HG03521 (cell line): ENCODE results near the gene PRPF18.
"Not testable (repeated sequence)": the region's sequence is repeated elsewhere in the genome, so short reads cannot be mapped to it uniquely, and the experiment has no call there.

ENCODE experiments used
- ATAC-seq: cut with Tn5 transposase; IDR thresholded peaks from one replicate; pipeline ENCODE4 v1.9.1; 2021; ENCODE audit warnings: mild to moderate bottlenecking, moderate library complexity; ENCODE audit not compliant: unreplicated experiment

PRPF18 gene

DNA sequence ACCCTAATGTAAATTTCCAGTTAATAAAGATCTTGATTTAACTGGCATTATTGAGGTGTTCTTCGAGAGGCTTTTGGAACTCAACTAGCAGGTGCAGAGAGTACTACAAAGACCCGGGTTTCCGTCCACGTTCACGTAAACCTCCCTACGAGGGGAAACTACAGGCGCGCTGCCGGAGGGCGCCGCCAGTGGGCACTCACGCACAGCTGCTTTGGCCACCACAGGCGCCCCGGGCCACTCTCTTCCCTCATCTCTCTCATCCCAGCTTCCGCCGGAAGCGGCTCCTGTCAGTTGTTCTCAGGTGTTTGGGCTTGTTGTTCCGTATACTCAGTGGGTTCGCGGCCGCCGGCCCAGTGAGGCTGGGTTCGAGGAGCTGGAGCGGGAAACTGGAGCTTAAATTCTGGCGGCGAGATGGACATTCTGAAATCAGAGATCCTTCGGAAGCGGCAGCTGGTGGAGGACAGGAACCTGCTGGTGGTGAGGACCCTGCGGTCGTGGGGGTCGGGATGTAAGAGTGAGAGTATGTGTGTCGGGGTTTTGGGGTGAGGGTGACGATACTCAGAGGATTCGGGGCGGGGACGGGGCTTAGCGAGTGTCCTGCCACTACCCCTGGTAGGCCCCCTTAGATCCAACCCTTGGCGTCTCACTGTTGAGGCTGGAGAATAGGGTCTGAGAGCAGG, at the start of gene PRPF18:
PRPF18 (plus strand) TSS at position 290 of the 680 bp plus-strand sequence; CDS start at position 412, 122 bp downstream.
- ATAC-seq = peak; percentile 98

- not testable (repeated sequence) for ATAC-seq
Measured at GRCh38 chr10:13537985-13538384, 48.8 kb upstream of the PRPF18 start.

DNA sequence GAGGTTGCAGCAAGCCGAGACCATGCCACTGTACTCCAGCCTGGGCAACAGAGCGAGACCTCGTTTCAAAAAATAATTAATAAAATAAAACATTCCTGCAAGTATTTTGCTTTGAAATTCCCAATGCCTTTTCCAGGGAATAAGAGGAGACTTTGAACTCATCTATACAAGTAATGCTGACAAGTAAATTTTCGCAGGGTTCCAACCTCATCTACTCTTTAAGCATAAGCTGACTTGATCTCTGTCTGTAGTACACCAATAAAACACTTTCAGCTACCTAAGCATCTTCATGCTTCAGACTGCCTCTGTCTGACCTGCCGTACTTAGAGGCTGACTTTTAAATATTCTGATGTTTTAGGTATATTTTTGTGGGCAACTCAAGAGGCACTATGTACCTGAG, 44.2 kb upstream of the PRPF18 start:
- ATAC-seq = no peak

DNA sequence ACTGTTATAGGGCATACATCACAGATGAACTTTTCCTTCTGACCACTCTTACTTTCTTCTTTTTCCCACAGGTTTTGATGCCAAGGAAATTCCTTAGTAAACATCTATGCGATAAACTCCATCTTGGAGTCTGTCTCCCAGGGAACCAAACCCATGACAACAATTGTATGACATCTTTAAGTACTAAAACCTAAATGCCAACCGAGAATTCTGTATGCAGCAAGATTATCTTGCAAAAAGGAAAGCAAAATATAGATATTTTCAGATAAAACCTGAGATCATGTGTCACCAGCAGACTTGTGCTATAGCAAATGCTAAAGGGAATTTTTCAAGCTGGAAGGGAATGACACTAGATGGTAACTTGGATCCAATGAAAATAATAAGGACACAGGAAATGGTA, 36.0 kb upstream of the PRPF18 start:
- ATAC-seq = no peak

GRCh38 chr10:13555884-13556510, 30.8 kb upstream of the PRPF18 start:
- no peak for ATAC-seq

DNA sequence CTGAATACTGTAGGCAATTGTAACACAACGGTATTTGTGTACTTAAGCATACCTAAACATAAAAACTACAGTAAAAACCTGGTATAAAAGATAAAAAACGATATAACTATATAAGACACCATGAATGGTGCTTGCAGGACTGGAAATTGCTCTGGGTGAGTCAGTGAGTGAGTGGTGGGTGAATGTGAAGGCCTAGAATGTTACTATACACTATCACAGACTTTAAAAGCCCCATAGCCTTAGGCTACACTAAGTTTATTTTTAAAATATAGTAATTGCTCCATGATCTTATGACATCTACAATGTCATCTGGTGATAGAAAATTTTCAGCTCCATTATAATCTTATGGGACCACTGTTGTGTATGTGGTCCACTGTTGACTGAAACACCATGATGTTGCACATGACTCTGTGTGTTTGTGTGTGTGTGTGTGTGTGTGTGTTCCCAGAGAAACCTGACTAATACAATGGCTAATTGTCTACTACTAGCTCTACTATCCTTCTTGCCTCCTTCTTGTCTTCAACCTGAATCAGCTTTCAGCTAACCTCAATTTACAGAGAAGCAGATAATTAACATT, 27.6 kb upstream of the PRPF18 start:
- no peak for ATAC-seq

DNA sequence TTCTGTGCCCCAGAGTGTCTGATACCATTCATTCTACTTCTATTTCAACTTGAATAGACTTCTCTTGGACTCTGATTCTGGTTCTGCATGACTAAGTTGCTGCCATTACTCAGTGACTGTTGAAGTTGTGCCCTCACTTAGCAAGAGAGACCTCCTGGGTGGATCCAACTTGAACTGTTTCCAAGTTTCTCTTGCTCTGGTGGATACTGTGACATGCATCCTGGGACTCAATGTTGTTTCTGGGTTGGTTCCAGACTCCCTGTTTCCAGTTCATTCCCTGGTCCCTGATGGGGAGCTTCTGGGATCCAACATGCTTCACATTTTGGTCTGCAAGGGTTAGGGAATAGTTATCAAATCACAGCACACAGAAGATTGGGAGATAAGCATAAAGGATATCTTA, 26.2 kb upstream of the PRPF18 start:
- no peak for ATAC-seq

DNA sequence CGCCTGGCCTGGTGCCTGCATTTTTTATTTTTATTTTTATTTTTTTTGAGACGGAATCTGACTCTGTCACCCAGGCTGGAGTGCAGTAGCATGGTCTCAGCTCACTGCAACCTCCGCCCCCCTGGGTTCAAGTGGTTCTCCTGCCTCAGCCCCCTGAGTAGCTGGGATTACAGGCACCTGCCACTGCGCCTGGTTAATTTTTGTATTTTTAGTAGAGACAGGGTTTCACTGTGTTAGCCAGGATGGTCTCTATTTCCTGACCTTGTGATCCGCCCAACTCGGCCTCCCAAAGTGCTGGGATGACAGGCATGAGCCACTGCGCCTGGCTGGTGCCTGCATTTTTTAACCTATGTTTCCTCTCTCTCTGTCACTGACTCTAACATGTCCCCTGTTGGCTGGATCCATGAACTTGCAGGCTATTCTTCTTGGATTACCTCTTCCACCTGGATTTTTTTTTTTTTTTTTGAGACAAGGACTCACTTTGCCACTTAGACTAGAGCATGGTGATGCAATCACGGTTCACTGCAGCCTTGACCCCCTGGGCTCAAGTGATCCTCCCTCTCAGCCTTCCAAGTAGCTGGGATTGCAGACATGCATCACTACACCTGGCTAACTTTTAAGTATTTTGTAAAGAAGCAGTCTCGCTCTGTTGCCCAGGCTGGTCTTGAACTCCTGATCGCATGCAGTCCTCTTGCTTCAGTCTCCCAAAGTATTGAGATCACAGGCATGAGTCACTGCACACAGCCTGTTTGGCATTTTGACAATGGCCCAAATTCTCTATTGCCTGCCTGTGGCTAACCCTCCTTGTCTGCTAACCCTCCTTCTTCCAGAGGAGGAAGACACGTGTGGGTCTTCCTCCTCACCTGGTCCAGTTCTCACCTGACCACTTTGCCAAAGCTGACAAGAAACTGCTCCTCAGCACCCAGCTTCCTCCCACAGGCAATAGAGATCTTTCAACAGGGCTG, 23.0 kb upstream of the PRPF18 start:
- no peak for ATAC-seq

GRCh38 chr10:13564576-13564975, 22.2 kb upstream of the PRPF18 start:
- ATAC-seq = no peak

DNA sequence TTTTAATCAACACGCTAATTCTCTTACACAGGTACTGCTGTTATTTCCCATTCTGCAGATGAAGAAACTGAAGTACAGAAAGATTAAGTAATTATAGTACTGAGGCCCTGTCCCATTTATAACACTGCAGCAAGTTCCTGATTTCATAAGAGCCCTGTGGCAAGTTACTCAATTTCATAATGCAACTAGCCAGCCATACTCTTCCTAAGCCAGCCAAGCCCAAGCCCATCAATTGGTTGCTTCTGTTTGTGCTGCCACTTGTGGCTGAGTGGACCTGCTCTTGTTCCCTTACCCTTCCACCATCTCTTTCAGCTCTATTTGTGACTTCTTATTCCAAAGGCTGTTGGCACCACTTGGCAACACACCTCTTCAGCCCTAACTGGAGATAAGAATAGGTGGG, 19.7 kb upstream of the PRPF18 start:
- ATAC-seq = no peak

DNA sequence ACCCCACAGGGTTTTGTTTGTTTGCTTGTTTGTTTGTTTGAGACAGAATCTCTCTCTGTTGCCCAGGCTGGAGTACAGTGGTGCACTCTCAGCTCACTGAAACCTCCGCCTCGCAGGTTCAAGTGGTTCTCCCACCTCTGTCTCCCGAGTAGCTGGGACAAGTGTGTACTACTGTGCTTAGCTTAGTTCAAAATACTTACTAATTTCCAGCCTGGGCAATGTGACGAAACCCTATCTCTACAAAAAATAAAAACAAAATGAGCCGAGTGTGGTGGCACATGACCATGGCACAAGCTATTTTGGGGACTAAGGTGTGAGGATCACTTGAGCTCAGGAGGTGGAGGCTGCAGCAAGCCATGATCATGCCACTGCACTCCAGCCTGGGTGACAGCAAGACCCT, 15.2 kb upstream of the PRPF18 start:
- no peak for ATAC-seq

GRCh38 chr10:13573960-13574359, 12.8 kb upstream of the PRPF18 start:
- no peak for ATAC-seq

DNA sequence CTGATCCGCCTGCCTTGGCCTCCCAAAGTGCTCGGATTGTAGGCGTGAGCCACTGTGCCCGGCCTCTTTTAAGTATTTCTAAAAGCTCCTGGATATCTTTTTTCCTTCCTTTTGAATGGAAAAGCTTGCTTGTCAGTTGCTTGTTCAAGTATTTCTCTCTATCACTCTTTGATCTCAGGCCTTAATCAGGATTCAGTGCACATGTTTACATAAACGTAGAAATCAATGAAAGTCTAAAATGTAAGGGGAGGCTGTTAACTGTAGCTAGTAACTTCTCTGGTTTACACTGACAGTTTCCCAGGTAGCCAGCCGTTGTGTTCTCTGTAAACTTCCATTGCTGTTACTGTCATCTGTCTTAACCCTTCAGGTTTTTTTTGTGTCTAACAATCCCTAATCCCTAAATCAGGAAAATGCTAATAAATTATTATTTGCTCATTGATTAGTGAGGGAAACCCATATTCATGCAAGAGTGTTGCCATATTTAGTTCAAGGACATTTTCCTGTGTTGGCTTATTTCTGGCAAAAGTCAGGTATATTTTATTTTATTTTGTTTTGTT, 1.5 kb upstream of the PRPF18 start:
- ATAC-seq = no peak

- no peak for ATAC-seq
Measured at GRCh38 chr10:13585943-13586342, 822 bp upstream of the PRPF18 start.

- no peak for ATAC-seq
Measured at GRCh38 chr10:13587391-13587790, 626 bp downstream of the PRPF18 start.

DNA sequence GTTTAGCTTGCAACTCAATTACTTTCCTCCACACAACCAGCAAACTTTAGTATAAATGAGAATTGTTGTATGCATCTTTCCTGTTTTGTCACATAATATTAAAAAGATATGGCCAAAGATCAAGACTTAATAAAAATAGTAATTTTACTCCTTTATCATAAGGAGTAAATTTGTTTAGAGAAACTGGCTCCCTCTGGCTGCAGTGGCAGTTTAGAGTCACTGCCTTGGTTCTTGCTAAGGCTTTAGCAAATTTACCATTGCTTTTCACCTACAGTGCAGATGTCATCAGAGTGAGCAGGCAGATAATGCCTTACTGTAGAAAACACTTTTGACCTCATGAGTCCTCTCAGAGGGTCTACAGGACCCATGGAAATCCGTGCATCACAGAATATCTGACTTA, 2.6 kb downstream of the PRPF18 start:
- ATAC-seq = no peak

DNA sequence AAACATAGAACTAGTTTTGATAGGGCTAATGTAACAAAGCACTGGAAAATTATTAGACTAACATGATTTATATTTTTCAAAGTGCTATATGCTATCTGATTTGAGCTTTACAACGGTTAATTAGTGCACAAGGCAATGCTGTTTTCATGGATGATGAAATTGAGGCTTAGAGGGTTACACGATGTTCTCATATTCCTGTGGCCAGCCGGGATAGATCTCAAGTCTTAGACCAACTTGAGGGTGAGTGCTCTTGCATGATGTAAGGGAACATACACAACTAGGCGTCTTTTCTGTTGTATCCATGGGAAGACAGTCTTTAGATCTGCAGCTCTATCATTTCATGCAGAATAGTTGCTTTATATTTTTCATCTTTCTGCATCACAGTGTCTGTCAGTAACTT, 4.1 kb downstream of the PRPF18 start:
- no peak for ATAC-seq

DNA sequence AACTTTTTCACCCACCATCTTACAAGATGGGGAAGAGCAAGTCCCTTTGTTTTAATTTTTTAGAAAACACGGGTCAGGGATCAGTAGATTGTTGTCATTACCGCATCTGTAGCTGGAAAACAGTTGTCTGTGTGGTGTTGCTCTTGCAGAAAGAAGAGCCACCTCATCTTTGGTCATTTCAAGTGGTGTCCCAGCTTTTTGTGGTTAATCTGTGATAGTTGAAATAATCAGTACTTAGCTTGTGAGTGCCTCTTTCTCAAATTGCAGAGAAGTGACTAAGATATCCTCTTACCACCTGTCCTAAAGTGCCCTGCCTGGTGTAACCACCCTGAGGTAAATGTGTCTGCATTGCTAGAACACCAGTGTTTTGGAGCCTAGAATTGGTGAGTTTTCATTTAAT, 5.5 kb downstream of the PRPF18 start:
- no peak for ATAC-seq

DNA sequence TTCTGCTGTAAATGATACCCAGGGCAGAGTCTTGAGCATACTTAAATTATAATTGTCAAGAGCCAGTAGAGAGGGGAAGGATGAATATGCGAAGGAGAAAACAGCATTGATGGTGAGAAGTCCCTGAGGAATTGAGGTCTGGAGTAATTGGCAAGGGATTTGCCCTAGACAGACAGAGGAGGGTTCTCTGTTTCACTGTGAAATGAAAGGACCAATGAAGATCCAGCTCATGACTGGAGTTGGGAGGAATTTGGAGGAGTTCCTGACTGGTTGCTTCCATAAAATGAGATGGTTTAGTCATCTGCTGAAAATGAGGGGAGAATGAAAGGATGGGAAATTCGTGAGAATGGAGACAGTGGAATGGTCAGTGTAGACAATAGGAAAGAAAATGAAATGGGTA, 6.8 kb downstream of the PRPF18 start:
- no peak for ATAC-seq

DNA sequence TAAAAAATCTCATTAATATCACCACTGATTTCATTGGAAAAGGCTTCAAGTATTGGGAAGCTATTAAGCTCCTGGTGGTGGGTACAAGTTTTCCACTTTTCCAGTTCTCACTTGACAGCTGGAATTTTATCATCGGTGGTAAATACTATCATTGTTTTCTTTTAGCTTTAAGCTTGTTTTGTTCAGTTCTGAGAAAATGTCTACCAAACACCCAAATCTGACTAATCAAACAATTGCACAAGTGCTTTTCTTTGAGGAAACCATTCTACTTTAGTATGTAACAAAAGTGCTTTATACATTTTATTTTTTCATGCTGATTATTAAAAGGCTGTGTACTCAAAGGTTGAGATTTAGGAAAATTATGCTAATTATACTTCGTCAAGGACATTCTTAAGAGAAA, 7.9 kb downstream of the PRPF18 start:
- no peak for ATAC-seq

- ATAC-seq = no peak
Measured at GRCh38 chr10:13597909-13598308, 11.1 kb downstream of the PRPF18 start.
